PC-9 (cell line): Measurements from ENCODE around the gene EEF2K. TPM values are rescaled to one million over a fixed set of nuclear protein-coding genes. Genes with fewer than 3 reads are reported as not detected.

Experiments used
- BruUV-seq: library from RNA; stranded (reverse); fragments of 400-500 nt; replicated peaks from 2 replicates; lab custom pipeline; 2021; lab: Mats Ljungman, UMichigan
- CTCF ChIA-PET: fragments of 300-600 bp; sonication (Branson Sonifier 250); formaldehyde crosslinking; loops from one replicate; lab custom pipeline; 2022; ENCODE audit warnings: antibody characterized with exemption; lab: Charles Lee
- POLR2A ChIA-PET: fragments of 300-600 bp; sonication (Branson Sonifier 250); formaldehyde crosslinking; loops from one replicate; lab custom pipeline; 2022; ENCODE audit warnings: antibody characterized with exemption; ENCODE audit not compliant: unreplicated experiment; lab: Charles Lee
- DNase-seq, 2 experiments: peaks; one replicate each; pipeline versions ENCODE4 v3.0.0 to v3.0.0-alpha.2; 2015 to 2022; ENCODE audit warnings: mixed read lengths in 1 of 2
- H2AFZ ChIP-seq: fragments of 200-600 bp; sonication (generic); 2 replicates; pipeline ENCODE4 v1.8.1; 2017; ENCODE audit warnings: antibody characterized with exemption
- H3F3A ChIP-seq: fragments of 200-600 bp; sonication (generic); 2 replicates; pipeline ENCODE4 v1.8.1; 2017; ENCODE audit warnings: antibody characterized with exemption, mild to moderate bottlenecking, low read depth; ENCODE audit not compliant: insufficient read depth
- H3K27ac ChIP-seq: fragments of 200-600 bp; sonication (generic); 2 replicates; pipeline ENCODE4 v1.6.1; 2016; ENCODE audit warnings: mixed run types
- H3K27me3 ChIP-seq: fragments of 200-600 bp; sonication (generic); 2 replicates; pipeline ENCODE4 v1.6.1; 2016; ENCODE audit warnings: low read depth, mixed run types; ENCODE audit not compliant: insufficient read depth
- H3K36me3 ChIP-seq: fragments of 200-600 bp; sonication (generic); 2 replicates; pipeline ENCODE4 v1.6.1; 2016; ENCODE audit warnings: low read depth, mixed run types
- H3K4me1 ChIP-seq: fragments of 200-600 bp; sonication (generic); replicated peaks from 2 replicates; pipeline ENCODE4 v1.6.1; 2016; ENCODE audit warnings: mixed run types; ENCODE audit not compliant: insufficient read depth
- H3K4me2 ChIP-seq: fragments of 200-600 bp; sonication (generic); 2 replicates; pipeline ENCODE4 v1.6.1; 2017; ENCODE audit warnings: mixed run types
- H3K4me3 ChIP-seq: fragments of 200-600 bp; sonication (generic); 2 replicates; pipeline ENCODE4 v1.6.1; 2016; ENCODE audit warnings: mixed run types
- H3K79me2 ChIP-seq: fragments of 200-600 bp; sonication (generic); 2 replicates; pipeline ENCODE4 v1.6.1; 2017; ENCODE audit warnings: low read depth, mixed run types
- H3K9me2 ChIP-seq: fragments of 200-600 bp; sonication (generic); 2 replicates; pipeline ENCODE4 v1.8.1; 2017; ENCODE audit warnings: mild to moderate bottlenecking; ENCODE audit not compliant: insufficient read depth
- H3K9me3 ChIP-seq: fragments of 200-600 bp; sonication (generic); 2 replicates; pipeline ENCODE4 v1.8.1; 2016; ENCODE audit warnings: low read depth; ENCODE audit not compliant: insufficient read depth
- H4K20me1 ChIP-seq: fragments of 200-600 bp; sonication (generic); 2 replicates; pipeline ENCODE4 v1.8.1; 2017; ENCODE audit not compliant: insufficient read depth
- EZH2 ChIP-seq: fragments of 200-600 bp; sonication (generic); IDR thresholded peaks from 2 replicates; pipeline ENCODE4 v1.8.0; 2017; ENCODE audit warnings: antibody characterized with exemption, low read depth
- intact Hi-C: fragments of 100-400 bp; cut with micrococcal nuclease; formaldehyde crosslinking; loops from one replicate; pipeline ENCODE4 v1.10.0; 2022; ENCODE audit not compliant: unreplicated experiment
- total RNA-seq: library from RNA; stranded (reverse); gene quantifications from 2 replicates; pipeline ENCODE4 v1.2.3, GENCODE V29; 2021
- TF ChIP-seq, protein P1 (sequence below): fragments of 200-600 bp; sonication (generic); conservative IDR thresholded peaks from 2 replicates; pipeline ENCODE4 v1.6.1; 2017; ENCODE audit warnings: mixed run types, antibody characterized with exemption, mild to moderate bottlenecking, moderate library complexity

EEF2K gene
- total RNA-seq, 1 experiment from 2014 or later, result 29.8 TPM

DNA sequence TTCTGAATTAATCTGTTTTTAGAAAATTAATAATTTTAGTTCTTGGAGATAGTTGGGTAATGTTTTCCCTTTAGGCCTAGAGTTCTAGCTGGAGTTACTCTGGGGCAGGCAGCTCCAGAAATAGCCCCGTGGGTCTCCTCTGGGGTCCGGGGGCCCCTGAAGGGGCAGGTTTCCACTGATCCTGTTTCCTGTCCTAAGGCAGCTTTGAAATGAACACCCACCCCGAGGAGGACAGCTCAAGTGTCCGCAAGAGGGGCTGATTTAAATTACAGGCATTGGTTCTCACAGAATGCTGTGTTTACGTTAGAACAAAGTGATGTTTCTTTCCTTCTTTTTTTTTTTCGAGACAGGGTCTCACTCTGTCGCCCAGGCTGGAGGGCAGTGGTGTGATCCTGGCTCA lies 23.8 kb downstream of the EEF2K start:
- Histone ChIP-seq H3K4me1 (peaks cover 25% of the 10 kb centered on the region), H3K9me2 (no peaks in the 10 kb centered on the region), H4K20me1 (no peaks in the 10 kb centered on the region; the same call in 1 of the 2 replicates), H3K36me3 (no peaks in the 10 kb centered on the region), H2AFZ (no peak overlapping the region), H3K4me2 (no peak overlapping the region), H3K9me3 (no peaks in the 10 kb centered on the region), H3F3A (peaks cover 35% of the 10 kb centered on the region), H3K4me3 (no peak overlapping the region), H3K27me3 (no peaks in the 10 kb centered on the region), H3K79me2 (peaks cover 9% of the 10 kb centered on the region; the same call in 1 of the 2 replicates), H3K27ac (no peak overlapping the region)
- ChIA-PET CTCF (interaction anchor here (0.7 kb wide), 1 partner anchor 17 kb away, joined by 5 read pairs; no protein-coding TSS in a partner anchor), POLR2A (no interaction called here)
- DNase-seq, result no peak
- intact Hi-C loops, result no loop called here
- TF ChIP-seq, protein P1, sequence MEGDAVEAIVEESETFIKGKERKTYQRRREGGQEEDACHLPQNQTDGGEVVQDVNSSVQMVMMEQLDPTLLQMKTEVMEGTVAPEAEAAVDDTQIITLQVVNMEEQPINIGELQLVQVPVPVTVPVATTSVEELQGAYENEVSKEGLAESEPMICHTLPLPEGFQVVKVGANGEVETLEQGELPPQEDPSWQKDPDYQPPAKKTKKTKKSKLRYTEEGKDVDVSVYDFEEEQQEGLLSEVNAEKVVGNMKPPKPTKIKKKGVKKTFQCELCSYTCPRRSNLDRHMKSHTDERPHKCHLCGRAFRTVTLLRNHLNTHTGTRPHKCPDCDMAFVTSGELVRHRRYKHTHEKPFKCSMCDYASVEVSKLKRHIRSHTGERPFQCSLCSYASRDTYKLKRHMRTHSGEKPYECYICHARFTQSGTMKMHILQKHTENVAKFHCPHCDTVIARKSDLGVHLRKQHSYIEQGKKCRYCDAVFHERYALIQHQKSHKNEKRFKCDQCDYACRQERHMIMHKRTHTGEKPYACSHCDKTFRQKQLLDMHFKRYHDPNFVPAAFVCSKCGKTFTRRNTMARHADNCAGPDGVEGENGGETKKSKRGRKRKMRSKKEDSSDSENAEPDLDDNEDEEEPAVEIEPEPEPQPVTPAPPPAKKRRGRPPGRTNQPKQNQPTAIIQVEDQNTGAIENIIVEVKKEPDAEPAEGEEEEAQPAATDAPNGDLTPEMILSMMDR, result no peak
- TF ChIP-seq EZH2, result no peak
- no TSS peak for BruUV-seq

DNA sequence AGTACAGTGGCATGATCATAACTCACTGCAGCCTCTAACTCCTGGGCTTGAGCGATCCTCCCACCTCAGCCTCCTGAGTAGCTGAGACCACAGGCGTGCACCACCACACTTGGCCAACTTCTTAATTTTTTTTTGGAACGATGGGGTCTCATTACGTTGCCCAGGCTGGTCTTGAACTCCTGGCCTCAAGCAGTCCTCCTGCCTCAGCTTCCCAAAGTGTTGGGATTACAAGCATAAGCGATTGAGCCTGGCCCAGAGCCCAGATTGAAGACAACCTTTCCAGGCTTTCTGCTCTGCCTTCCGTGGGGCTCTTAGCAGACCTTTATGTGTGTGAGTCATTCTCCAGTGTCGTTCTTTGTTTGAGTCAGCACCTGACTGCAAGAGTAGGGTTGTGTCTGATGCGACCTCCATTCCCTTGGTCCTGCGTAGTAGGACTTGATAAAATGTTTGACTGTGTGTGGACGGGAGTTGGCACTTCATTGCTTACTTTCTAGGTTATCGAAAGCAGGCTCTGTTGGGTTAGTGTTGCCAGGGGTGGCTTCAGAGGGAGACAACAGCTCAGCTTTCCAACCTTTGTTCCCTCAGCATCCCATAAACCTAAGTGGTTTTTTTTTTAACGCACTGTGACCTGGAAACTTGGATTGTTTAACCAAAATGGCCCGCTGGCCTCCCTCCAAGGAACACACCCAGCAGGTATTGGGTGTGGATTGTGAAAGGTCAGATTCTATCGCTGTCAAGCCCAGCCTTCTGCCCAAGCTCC lies 26.4 kb downstream of the EEF2K start:
- intact Hi-C loops, result loop anchor here (1.0 to 2.0 kb wide), 3 partner anchors 26 to 64 kb away; partner anchors contain the start of genes EEF2K and POLR3E
- Histone ChIP-seq H3K9me3 (no peaks in the 10 kb centered on the region), H3K4me3 (peak overlapping the region; percentile 7; the same call in 1 of the 2 replicates), H3K4me1 (peaks cover 34% of the 10 kb centered on the region), H3K27ac (peak overlapping the region; percentile 79), H3K36me3 (no peaks in the 10 kb centered on the region), H3K4me2 (peak overlapping the region; percentile 58), H3F3A (peaks cover 45% of the 10 kb centered on the region), H2AFZ (peak overlapping the region; percentile 71), H3K9me2 (no peaks in the 10 kb centered on the region), H4K20me1 (no peaks in the 10 kb centered on the region; the same call in 1 of the 2 replicates), H3K79me2 (peaks cover 9% of the 10 kb centered on the region; the same call in 1 of the 2 replicates), H3K27me3 (no peaks in the 10 kb centered on the region)
- no peak for TF ChIP-seq EZH2
- TF ChIP-seq, protein P1, result no peak
- CTCF ChIA-PET, result interaction anchor here (0.6 to 0.7 kb wide), 2 partner anchors 24 to 139 kb away, joined by 4 to 10 read pairs; no protein-coding TSS in a partner anchor
- no TSS peak for BruUV-seq
- POLR2A ChIA-PET, result interaction anchor here (0.5 to 0.6 kb wide), 2 partner anchors 95 to 163 kb away, joined by 10 to 15 read pairs; no protein-coding TSS in a partner anchor
- DNase-seq, result peak; percentile 92 to 94

DNA sequence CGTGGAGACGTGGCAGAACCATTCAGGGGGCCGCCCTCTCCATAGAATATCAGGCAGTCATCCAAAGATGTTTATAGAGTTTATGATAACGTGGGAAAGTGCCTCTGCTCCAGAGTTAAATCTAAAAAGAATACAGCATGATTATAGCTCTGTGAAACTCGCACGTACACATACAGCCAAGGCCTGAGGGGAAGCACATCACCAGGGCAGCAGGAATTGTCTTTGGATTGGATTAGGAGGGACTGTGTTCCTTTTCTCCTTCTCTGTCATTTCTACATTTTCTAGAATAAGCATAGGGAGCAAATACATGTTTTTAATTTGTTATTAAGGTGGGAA lies 26.9 kb downstream of the EEF2K start:
- peaks cover 45% of the 10 kb centered on the region for H3F3A ChIP-seq
- H3K4me2 ChIP-seq, result peak overlapping the region; percentile 58
- no peaks in the 10 kb centered on the region for H3K36me3 ChIP-seq
- no peak for TF ChIP-seq EZH2
- TF ChIP-seq, protein P1, result no peak
- no TSS peak for BruUV-seq
- H3K27me3 ChIP-seq, result no peaks in the 10 kb centered on the region
- H3K9me2 ChIP-seq, result no peaks in the 10 kb centered on the region
- H3K79me2 ChIP-seq, result peaks cover 9% of the 10 kb centered on the region; the same call in 1 of the 2 replicates
- peak overlapping the region; percentile 7; the same call in 1 of the 2 replicates for H3K4me3 ChIP-seq
- peak overlapping the region; percentile 79 for H3K27ac ChIP-seq
- peak overlapping the region; percentile 71; the same call in 1 of the 2 replicates for H2AFZ ChIP-seq
- H4K20me1 ChIP-seq, result no peaks in the 10 kb centered on the region; the same call in 1 of the 2 replicates
- POLR2A ChIA-PET, result interaction anchor here (0.5 to 0.6 kb wide), 2 partner anchors 95 to 163 kb away, joined by 10 to 15 read pairs; no protein-coding TSS in a partner anchor
- no peaks in the 10 kb centered on the region for H3K9me3 ChIP-seq
- DNase-seq, result no peak
- CTCF ChIA-PET, result interaction anchor here (0.7 kb wide), 1 partner anchor 139 kb away, joined by 10 read pairs; no protein-coding TSS in a partner anchor
- intact Hi-C loops, result loop anchor here (2.0 kb wide), 2 partner anchors 42 to 64 kb away; partner anchors contain the start of gene POLR3E
- H3K4me1 ChIP-seq, result peaks cover 34% of the 10 kb centered on the region
